Measurements from ENCODE around the gene LYRM7.

Gene LYRM7

GRCh38 chr5:131163276-131164119 is 7.2 kb upstream of the LYRM7 start:
- ChIA-PET POLR2A (no interaction called here), CTCF (interaction anchor here (0.8 to 1.6 kb wide), 4 partner anchors 15 to 219 kb away, joined by 3 to 6 read pairs (median 4); no protein-coding TSS in a partner anchor)
- no peak for DNase-seq (ENCODE audit: extremely low spot score)
- TF ChIP-seq CTCF (IDR thresholded peaks at IDR 0.05; ENCODE audit: control extremely low read depth, extremely low read depth, low read depth, missing control alignments) = no peak

- peak; percentile 74 for DNase-seq (ENCODE audit: extremely low spot score)
- POLR2A ChIA-PET = interaction anchor here (0.6 to 1.0 kb wide), 2 partner anchors 9 to 254 kb away, joined by 3 to 4 read pairs; no protein-coding TSS in a partner anchor
- peak; percentile 43 for TF ChIP-seq CTCF (IDR thresholded peaks at IDR 0.05; ENCODE audit: control extremely low read depth, extremely low read depth, low read depth, missing control alignments)
- CTCF ChIA-PET = interaction anchor here (0.8 to 1.8 kb wide), 8 partner anchors 15 to 250 kb away, joined by 3 to 6 read pairs (median 4); no protein-coding TSS in a partner anchor
Observed at GRCh38 chr5:131164191-131165118, 6.3 kb upstream of the LYRM7 start.

DNA sequence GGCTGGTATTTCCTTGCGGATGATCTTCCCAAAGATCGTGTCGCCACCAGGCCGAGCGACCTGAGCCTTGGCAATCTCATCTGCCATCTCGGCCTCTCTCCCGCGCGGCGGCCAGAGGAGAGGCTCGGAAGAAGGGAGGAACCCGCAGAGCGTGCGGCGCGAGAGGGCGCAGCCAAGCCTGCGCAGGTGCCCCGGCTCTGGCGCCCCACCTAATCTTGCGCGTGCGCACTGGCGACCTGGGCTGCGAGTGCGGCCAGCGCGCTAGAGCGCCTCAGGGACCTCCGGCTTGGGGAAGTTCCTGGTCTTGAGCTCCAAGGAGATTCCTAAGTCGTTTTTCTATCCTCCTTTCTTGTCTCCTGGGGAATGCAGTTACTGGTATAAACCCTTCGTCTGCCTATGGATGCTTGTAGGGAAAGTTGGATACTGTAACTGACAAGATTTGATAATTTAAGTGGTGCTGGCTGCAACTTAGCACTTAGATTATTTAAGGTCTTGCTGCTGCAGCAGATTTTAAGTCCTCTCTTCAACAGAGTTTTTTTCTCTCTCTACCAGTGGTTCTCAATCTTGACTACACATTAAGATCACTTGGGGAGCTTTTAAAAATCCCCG is 5.5 kb upstream of the LYRM7 start, which contains the start of gene HINT1:
TSS of gene HINT1 (minus strand) at position 138 of the 609 bp plus-strand sequence. CDS start at position 87, 51 bp downstream.
- ChIA-PET POLR2A (interaction anchor here (0.6 to 1.0 kb wide), 2 partner anchors 10 to 254 kb away, joined by 3 to 4 read pairs; no protein-coding TSS in a partner anchor), CTCF (interaction anchor here (0.6 to 1.8 kb wide), 10 partner anchors 9 to 262 kb away, joined by 3 to 5 read pairs (median 3); no protein-coding TSS in a partner anchor)
- DNase-seq (ENCODE audit: extremely low spot score) = peak; percentile 97
- TF ChIP-seq CTCF (IDR thresholded peaks at IDR 0.05; ENCODE audit: control extremely low read depth, extremely low read depth, low read depth, missing control alignments) = peak; percentile 45

- no peak for TF ChIP-seq CTCF (IDR thresholded peaks at IDR 0.05; ENCODE audit: control extremely low read depth, extremely low read depth, low read depth, missing control alignments)
- CTCF ChIA-PET = interaction anchor here (1.3 kb wide), 1 partner anchor 14 kb away, joined by 3 read pairs; no protein-coding TSS in a partner anchor
- POLR2A ChIA-PET = no interaction called here
- DNase-seq (ENCODE audit: extremely low spot score) = no peak
Observed at GRCh38 chr5:131167615-131168014, 3.1 kb upstream of the LYRM7 start.

DNA sequence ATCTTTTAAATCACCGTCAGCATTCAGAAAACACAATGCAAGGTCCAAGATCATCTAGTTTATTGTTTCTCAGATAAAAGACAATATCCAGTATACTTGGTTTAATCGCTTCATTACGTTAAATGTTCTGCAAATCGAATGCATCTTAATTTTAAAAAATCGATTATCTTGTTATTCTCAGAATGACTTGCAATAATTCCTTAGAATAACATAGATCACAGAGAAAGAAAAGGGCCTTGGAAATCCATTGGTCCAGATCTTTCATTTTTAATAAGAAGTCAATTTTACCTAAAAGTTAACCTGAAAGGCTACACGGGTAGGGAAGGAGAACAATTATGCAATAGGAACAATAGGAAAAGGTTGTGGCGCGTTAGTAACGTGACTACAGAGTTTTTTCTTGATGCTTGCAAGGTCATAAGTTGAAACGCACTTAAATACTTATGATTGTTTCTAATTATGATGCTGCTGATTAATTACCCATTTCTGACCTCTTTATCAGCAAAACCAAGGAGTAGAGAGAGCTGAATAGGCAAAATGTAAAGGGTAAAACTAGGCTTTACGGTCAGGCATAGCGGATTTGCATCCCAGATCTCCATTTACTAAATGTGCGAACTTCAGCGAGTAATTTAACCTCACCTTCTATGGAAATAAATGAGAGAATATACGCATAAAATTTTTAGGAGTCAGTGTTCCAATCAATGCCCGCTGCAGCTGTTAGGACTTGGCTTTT is 769 bp upstream of the LYRM7 start:
- no peak for DNase-seq (ENCODE audit: extremely low spot score)
- ChIA-PET POLR2A (no interaction called here), CTCF (no interaction called here)
- no peak for TF ChIP-seq CTCF (IDR thresholded peaks at IDR 0.05; ENCODE audit: control extremely low read depth, extremely low read depth, low read depth, missing control alignments)

All from GM10248 (cell line).